HL-60 (cell line): Measurements from ENCODE around the gene KRTAP4-11.

ENCODE experiments used
- DNase-seq, 2 experiments: peaks; one replicate each; pipeline ENCODE4 v3.0.0-alpha.2; 2010 to 2020; ENCODE audit warnings: low read depth in 1 of 2, low spot score in 1 of 2
- H3K27ac ChIP-seq: fragments of 250-450 bp; sonication (Bioruptor Pico); replicated peaks from 2 replicates; pipeline ENCODE4 v1.5.1; 2020; ENCODE audit warnings: mild to moderate bottlenecking, moderate library complexity
- H3K27me3 ChIP-seq: fragments of 250-450 bp; sonication (Bioruptor Pico); 2 replicates; pipeline ENCODE4 v1.5.1; 2021; ENCODE audit warnings: mild to moderate bottlenecking, moderate library complexity; ENCODE audit not compliant: insufficient read depth, poor library complexity, severe bottlenecking
- H3K4me3 ChIP-seq: replicated peaks from 2 replicates; pipeline ENCODE4 v1.5.1; 2011; ENCODE audit warnings: mild to moderate bottlenecking, control low read depth, low read length; ENCODE audit not compliant: insufficient read depth
- CTCF ChIP-seq: IDR thresholded peaks from one replicate; pipeline ENCODE4 v1.5.1; 2011; ENCODE audit warnings: low read length, control low read depth, inconsistent platforms; ENCODE audit not compliant: insufficient read depth
- GABPA ChIP-seq: IDR thresholded peaks from 2 replicates; pipeline ENCODE4 v1.6.1; 2012; ENCODE audit warnings: low read depth
- POLR2AphosphoS5 ChIP-seq: IDR thresholded peaks from 2 replicates; pipeline ENCODE4 v1.6.1; 2012; ENCODE audit warnings: low read depth
- SPI1 ChIP-seq: IDR thresholded peaks from 2 replicates; pipeline ENCODE4 v1.6.1; 2012; ENCODE audit warnings: low read depth, mild to moderate bottlenecking, borderline replicate concordance
- TF ChIP-seq, protein P1 (sequence below): IDR thresholded peaks from 2 replicates; pipeline ENCODE4 v1.6.1; 2012; ENCODE audit warnings: low read depth; ENCODE audit not compliant: insufficient replicate concordance

The KRTAP4-11 gene

GRCh38 chr17:41073676-41074075 is 44.5 kb downstream of the KRTAP4-11 start:
- Histone ChIP-seq H3K27me3 (no peaks in the 10 kb centered on the region), H3K27ac (no peak overlapping the region), H3K4me3 (no peak overlapping the region)
- no peak for DNase-seq
- no peak for TF ChIP-seq GABPA
- TF ChIP-seq CTCF: no peak
- TF ChIP-seq SPI1: no peak
- no peak for TF ChIP-seq POLR2AphosphoS5
- TF ChIP-seq, protein P1, sequence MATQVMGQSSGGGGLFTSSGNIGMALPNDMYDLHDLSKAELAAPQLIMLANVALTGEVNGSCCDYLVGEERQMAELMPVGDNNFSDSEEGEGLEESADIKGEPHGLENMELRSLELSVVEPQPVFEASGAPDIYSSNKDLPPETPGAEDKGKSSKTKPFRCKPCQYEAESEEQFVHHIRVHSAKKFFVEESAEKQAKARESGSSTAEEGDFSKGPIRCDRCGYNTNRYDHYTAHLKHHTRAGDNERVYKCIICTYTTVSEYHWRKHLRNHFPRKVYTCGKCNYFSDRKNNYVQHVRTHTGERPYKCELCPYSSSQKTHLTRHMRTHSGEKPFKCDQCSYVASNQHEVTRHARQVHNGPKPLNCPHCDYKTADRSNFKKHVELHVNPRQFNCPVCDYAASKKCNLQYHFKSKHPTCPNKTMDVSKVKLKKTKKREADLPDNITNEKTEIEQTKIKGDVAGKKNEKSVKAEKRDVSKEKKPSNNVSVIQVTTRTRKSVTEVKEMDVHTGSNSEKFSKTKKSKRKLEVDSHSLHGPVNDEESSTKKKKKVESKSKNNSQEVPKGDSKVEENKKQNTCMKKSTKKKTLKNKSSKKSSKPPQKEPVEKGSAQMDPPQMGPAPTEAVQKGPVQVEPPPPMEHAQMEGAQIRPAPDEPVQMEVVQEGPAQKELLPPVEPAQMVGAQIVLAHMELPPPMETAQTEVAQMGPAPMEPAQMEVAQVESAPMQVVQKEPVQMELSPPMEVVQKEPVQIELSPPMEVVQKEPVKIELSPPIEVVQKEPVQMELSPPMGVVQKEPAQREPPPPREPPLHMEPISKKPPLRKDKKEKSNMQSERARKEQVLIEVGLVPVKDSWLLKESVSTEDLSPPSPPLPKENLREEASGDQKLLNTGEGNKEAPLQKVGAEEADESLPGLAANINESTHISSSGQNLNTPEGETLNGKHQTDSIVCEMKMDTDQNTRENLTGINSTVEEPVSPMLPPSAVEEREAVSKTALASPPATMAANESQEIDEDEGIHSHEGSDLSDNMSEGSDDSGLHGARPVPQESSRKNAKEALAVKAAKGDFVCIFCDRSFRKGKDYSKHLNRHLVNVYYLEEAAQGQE: no peak

GRCh38 chr17:41071606-41072360 is 46.4 kb downstream of the KRTAP4-11 start:
- Histone ChIP-seq H3K4me3 (no peak overlapping the region), H3K27ac (no peak overlapping the region), H3K27me3 (no peaks in the 10 kb centered on the region)
- TF ChIP-seq SPI1 (no peak), POLR2AphosphoS5 (no peak), GABPA (no peak), CTCF (no peak)
- TF ChIP-seq, protein P1: no peak
- no peak for DNase-seq

- TF ChIP-seq GABPA (no peak), SPI1 (peak; percentile 54; the same call in 1 of the 2 replicates), POLR2AphosphoS5 (peak; percentile 71)
- H3K27ac ChIP-seq: no peak overlapping the region
Observed at GRCh38 chr17:41069031-41069430, 49.1 kb downstream of the KRTAP4-11 start.

DNA sequence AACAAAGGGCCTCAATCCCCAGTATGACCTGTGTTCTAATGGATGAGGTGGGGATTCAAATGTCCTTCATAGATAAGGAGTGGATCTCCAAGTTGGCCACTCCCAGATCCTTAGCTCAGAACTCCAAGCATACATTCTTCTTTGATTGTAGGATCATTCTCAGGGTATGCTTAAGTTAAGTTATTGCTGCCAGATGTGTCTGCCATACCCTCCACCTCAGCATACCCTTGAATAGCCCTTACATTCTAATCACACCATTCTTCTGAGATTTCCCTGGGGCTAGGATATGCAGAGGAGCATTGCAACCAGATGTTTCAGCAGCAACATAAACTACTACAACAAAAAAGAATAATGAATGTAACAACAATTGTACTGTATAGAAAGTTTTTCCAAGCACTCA is 50.9 kb downstream of the KRTAP4-11 start:
- no peak overlapping the region for H3K27ac ChIP-seq
- H3K27me3 ChIP-seq: peaks cover 4% of the 10 kb centered on the region
- no peak for DNase-seq
- TF ChIP-seq CTCF (no peak), POLR2AphosphoS5 (no peak), SPI1 (no peak), GABPA (no peak)
- TF ChIP-seq, protein P1: no peak
- no peak overlapping the region for H3K4me3 ChIP-seq

More at GRCh38 chr17:41069031-41069430, 49.1 kb downstream of the KRTAP4-11 start:
- no peaks in the 10 kb centered on the region for H3K27me3 ChIP-seq
- DNase-seq: peak in 1 of 2 experiments; percentile 72
- H3K4me3 ChIP-seq: no peak overlapping the region
